Chondrocyte (in vitro differentiated cells): Measurements from ENCODE around the gene SIGLEC11. TPM values are rescaled to one million over a fixed set of nuclear protein-coding genes. Genes with fewer than 3 reads are reported as not detected.
"Not testable (repeated sequence)": the region's sequence is repeated elsewhere in the genome, so short reads cannot be mapped to it uniquely, and the experiment has no call there.

ENCODE experiments used
- DNase-seq: peaks from one replicate; pipeline ENCODE4 v3.0.0; 2021; ENCODE audit warnings: mixed read lengths, low spot score
- H3K27ac Mint-ChIP-seq: one replicate; pipeline ENCODE4 v1.8.0; 2021; ENCODE audit warnings: mild to moderate bottlenecking, moderate library complexity, mixed read lengths; ENCODE audit not compliant: unreplicated experiment
- H3K27me3 Mint-ChIP-seq: 2 replicates; pipeline ENCODE4 v1.8.0; 2021; ENCODE audit warnings: low read depth, mixed read lengths
- H3K36me3 Mint-ChIP-seq: 2 replicates; pipeline ENCODE4 v1.8.0; 2021; ENCODE audit warnings: low read depth, mixed read lengths
- H3K4me1 Mint-ChIP-seq: 2 replicates; pipeline ENCODE4 v1.8.0; 2021; ENCODE audit warnings: low read depth, mild to moderate bottlenecking, mixed read lengths
- H3K4me3 Mint-ChIP-seq: one replicate; pipeline ENCODE4 v1.8.0; 2021; ENCODE audit warnings: mild to moderate bottlenecking, moderate library complexity, mixed read lengths; ENCODE audit not compliant: unreplicated experiment
- H3K9me3 Mint-ChIP-seq: 2 replicates; pipeline ENCODE4 v1.8.0; 2021; ENCODE audit warnings: low read depth, mixed read lengths
- CTCF ChIP-seq: fragments of 200-600 bp; sonication (generic); IDR thresholded peaks from 2 replicates; pipeline ENCODE4 v1.5.0; 2021; ENCODE audit warnings: antibody characterized with exemption, mild to moderate bottlenecking, moderate library complexity
- total RNA-seq: library from RNA; stranded (reverse); gene quantifications from 3 replicates; pipeline ENCODE4 v1.2.1, GENCODE V29; 2021

SIGLEC11 gene
- total RNA-seq, 1 donor from 2014 or later, result not detected

- DNase-seq, result no peak
- peaks cover 11% of the 10 kb centered on the region for H3K27me3 Mint-ChIP-seq
- no peak overlapping the region for H3K4me3 Mint-ChIP-seq
- peaks cover 3% of the 10 kb centered on the region for H3K36me3 Mint-ChIP-seq
- H3K4me1 Mint-ChIP-seq, result no peaks in the 10 kb centered on the region
- H3K27ac Mint-ChIP-seq, result no peak overlapping the region
- TF ChIP-seq CTCF, result no peak
- H3K9me3 Mint-ChIP-seq, result no peaks in the 10 kb centered on the region
Observed at GRCh38 chr19:49975051-49975450, 14.1 kb upstream of the SIGLEC11 start.

GRCh38 chr19:49973987-49974386 is 13.0 kb upstream of the SIGLEC11 start:
- H3K9me3 Mint-ChIP-seq, result no peaks in the 10 kb centered on the region
- peaks cover 11% of the 10 kb centered on the region for H3K27me3 Mint-ChIP-seq
- H3K4me3 Mint-ChIP-seq, result no peak overlapping the region
- no peak for DNase-seq
- H3K4me1 Mint-ChIP-seq, result no peaks in the 10 kb centered on the region
- TF ChIP-seq CTCF, result no peak
- H3K36me3 Mint-ChIP-seq, result peaks cover 2% of the 10 kb centered on the region
- H3K27ac Mint-ChIP-seq, result no peak overlapping the region

- TF ChIP-seq CTCF, result no peak
- DNase-seq, result no peak
- Mint-ChIP-seq H3K27ac (no peak overlapping the region), H3K4me1 (no peaks in the 10 kb centered on the region), H3K36me3 (peaks cover 2% of the 10 kb centered on the region), H3K27me3 (peaks cover 11% of the 10 kb centered on the region), H3K4me3 (no peak overlapping the region), H3K9me3 (no peaks in the 10 kb centered on the region)
Observed at GRCh38 chr19:49972841-49973240, 11.9 kb upstream of the SIGLEC11 start.

DNA sequence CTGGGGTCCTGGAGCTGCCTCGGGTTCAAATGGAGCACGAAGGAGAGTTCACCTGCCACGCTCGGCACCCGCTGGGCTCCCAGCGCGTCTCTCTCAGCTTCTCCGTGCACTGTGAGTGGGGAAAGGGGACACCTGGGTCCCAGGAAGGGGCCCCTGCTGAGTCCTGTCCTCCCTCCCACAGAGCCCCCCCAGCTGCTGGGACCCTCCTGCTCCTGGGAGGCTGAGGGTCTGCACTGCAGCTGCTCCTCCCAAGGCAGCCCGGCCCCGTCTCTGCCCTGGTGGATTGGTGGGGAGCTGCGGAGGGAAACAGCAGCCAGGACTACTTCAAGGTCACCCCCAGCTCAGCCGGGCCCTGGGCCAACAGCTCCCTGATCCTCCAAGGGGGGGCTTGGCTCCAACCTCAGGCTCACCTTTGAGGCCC is 11.0 kb upstream of the SIGLEC11 start:
- no peaks in the 10 kb centered on the region for H3K9me3 Mint-ChIP-seq
- H3K27ac Mint-ChIP-seq, result no peak overlapping the region
- no peaks in the 10 kb centered on the region for H3K4me1 Mint-ChIP-seq
- peaks cover 2% of the 10 kb centered on the region for H3K36me3 Mint-ChIP-seq
- no peak for DNase-seq
- no peak overlapping the region for H3K4me3 Mint-ChIP-seq
- no peak for TF ChIP-seq CTCF
- H3K27me3 Mint-ChIP-seq, result peaks cover 11% of the 10 kb centered on the region

DNA sequence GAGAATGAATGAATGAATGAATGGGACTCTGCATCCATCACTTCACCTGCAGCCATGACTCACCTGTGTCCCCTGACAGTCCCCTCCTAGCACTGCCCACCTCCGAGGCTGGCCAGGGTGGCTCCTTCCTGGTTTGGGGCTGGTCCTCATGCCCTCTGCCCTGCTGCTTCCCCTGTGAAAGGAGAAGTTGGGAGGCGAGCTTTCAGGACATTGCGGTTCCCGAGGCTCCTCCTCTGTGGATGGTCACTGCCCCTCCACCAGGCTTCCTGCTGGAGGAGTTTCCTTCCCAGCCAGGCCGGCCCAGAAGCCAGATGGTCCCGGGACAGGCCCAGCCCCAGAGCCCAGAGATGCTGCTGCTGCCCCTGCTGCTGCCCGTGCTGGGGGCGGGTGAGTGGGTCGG is 8.4 kb upstream of the SIGLEC11 start:
- not testable (repeated sequence) for H3K36me3 Mint-ChIP-seq, H3K4me3 Mint-ChIP-seq, H3K4me1 Mint-ChIP-seq, H3K27ac Mint-ChIP-seq, DNase-seq, H3K9me3 Mint-ChIP-seq
- peaks cover 11% of the 10 kb centered on the region for H3K27me3 Mint-ChIP-seq

DNA sequence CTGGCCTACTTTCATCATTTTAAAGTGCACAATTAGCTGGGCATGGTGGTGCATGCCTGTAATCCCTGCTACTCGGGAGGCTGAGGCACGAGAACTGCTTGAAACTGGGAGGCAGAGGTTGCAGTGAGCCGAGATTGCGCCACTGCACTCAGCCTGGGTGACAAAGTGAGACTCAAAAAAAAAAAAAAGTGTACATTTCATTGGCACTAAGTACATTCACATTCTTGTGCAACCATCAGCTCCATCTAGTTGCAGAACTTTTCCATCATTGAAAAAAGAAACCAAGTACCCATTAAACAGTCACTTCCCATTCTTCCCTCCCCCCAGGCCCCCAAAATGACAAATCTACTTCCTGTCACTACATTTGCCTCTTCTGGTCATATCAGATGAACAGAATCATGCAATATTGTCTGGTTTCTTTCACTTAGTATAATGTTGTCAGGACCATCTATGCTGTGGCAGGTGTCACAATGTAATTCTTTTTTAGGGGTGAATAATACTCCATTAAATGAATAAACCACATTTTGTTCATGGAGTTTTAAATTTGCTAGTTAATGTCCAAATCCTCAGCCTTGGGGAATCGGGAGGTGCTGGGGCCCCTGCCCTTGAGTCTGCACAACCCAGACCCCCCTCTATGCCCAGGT is 7.4 kb upstream of the SIGLEC11 start:
- H3K27ac Mint-ChIP-seq, result no peak overlapping the region
- no peak for DNase-seq
- no peak overlapping the region for H3K4me3 Mint-ChIP-seq
- no peaks in the 10 kb centered on the region for H3K4me1 Mint-ChIP-seq
- no peaks in the 10 kb centered on the region for H3K9me3 Mint-ChIP-seq
- no peak for TF ChIP-seq CTCF
- H3K36me3 Mint-ChIP-seq, result no peaks in the 10 kb centered on the region
- peaks cover 6% of the 10 kb centered on the region for H3K27me3 Mint-ChIP-seq

DNA sequence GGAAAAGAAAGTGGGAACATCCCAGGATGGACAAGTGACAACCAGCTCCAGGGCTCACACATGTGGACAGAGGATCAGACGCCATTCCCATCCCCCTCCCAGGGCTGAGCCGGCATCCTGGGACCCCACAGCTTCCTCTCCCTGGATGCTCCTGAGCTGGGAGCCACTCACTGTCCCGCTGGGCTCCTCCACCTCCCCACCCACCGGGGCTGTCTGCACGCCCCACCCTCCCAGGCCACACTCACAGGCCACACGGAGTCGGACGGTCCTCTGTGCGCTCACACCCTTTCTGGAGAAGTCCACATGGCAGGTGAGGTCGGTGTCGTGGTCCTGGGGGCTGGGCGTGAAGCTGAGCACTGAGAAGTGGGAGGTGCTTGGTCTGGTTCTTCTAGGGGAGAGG is 1.1 kb downstream of the SIGLEC11 start:
- not testable (repeated sequence) for H3K4me3 Mint-ChIP-seq, H3K9me3 Mint-ChIP-seq, H3K27ac Mint-ChIP-seq, H3K4me1 Mint-ChIP-seq, H3K36me3 Mint-ChIP-seq, H3K27me3 Mint-ChIP-seq
- DNase-seq, result peak; percentile 49

GRCh38 chr19:49958596-49958995 is 2.4 kb downstream of the SIGLEC11 start:
- peak; percentile 78 for DNase-seq
- H3K27ac Mint-ChIP-seq, result not testable (repeated sequence)

More at GRCh38 chr19:49958596-49958995, 2.4 kb downstream of the SIGLEC11 start:
- not testable (repeated sequence) for H3K9me3 Mint-ChIP-seq, H3K36me3 Mint-ChIP-seq, H3K4me3 Mint-ChIP-seq, H3K4me1 Mint-ChIP-seq
- peaks cover 18% of the 10 kb centered on the region for H3K27me3 Mint-ChIP-seq
